Activated naive CD8-positive, alpha-beta T cell treated with anti-CD3 and anti-CD28 coated beads, Interleukin-2, amount 50 U/mL, for 24 hours (primary cell): ENCODE data around the gene HCFC2.

ENCODE experiments used
- ATAC-seq: fragments of 150-1000 bp; cut with Tn5 transposase; one replicate; pipeline ENCODE4 v1.10.0; 2021
- DNase-seq: peaks from one replicate; pipeline ENCODE4 v3.0.0; 2021
- H3K27ac Mint-ChIP-seq: one replicate; pipeline ENCODE4 v1.8.0; 2021; ENCODE audit warnings: mild to moderate bottlenecking, mixed read lengths
- H3K27me3 Mint-ChIP-seq: one replicate; pipeline ENCODE4 v1.8.0; 2021; ENCODE audit warnings: mixed read lengths
- H3K36me3 Mint-ChIP-seq: one replicate; pipeline ENCODE4 v1.8.0; 2021; ENCODE audit warnings: low read depth, mixed read lengths
- H3K4me1 Mint-ChIP-seq: one replicate; pipeline ENCODE4 v1.8.0; 2021; ENCODE audit warnings: mixed read lengths
- H3K4me3 Mint-ChIP-seq: one replicate; pipeline ENCODE4 v1.8.0; 2021; ENCODE audit warnings: mild to moderate bottlenecking, moderate library complexity, mixed read lengths
- H3K9me3 Mint-ChIP-seq: one replicate; pipeline ENCODE4 v1.8.0; 2021; ENCODE audit warnings: mixed read lengths

The HCFC2 gene

DNA sequence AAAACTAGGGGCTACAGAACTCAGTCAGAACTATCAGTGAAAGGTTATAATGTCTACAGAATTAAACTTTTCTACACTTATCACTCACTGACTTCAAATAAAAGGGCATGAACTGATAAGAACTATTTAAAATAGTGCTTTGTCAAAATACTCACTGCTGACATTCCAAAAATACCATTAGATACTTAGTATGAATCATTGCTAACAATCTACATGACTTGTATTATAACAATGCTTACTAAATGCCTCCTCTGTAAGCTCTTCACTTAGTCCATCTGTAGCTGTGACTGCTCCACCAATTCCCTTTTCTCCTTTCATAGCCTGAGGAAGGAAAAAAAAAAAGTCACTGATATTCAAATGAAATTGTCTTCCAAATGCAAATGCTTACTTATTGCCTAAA is 56.7 kb downstream of the HCFC2 start:
- no peak overlapping the region for H3K27ac Mint-ChIP-seq
- no peaks in the 10 kb centered on the region for H3K9me3 Mint-ChIP-seq
- no peaks in the 10 kb centered on the region for H3K27me3 Mint-ChIP-seq
- H3K4me1 Mint-ChIP-seq: no peaks in the 10 kb centered on the region
- H3K4me3 Mint-ChIP-seq: no peak overlapping the region
- ATAC-seq: no peak
- H3K36me3 Mint-ChIP-seq: peaks cover 41% of the 10 kb centered on the region
- DNase-seq: no peak

DNA sequence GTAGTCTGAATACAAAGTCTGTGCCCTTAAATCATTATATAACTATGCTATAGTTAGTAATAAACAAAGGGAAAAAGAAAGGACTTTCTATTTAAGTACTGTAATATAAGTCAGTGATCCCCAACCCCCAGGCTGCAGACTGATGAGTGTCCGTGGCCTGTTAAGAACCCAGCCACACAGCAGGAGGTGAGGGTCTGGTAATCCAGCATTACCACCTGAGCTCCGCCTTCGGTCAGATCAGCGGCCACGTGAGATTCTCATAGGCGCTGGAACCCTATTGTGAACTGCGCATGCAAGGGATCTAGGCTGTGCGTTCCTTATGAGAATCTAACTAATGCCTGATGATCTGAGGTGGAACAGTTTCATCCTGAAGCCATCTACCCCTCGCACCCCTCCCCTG is 58.0 kb downstream of the HCFC2 start:
- no peak overlapping the region for H3K27ac Mint-ChIP-seq
- H3K9me3 Mint-ChIP-seq: no peaks in the 10 kb centered on the region
- H3K4me3 Mint-ChIP-seq: no peak overlapping the region
- no peak for DNase-seq
- no peak for ATAC-seq
- H3K27me3 Mint-ChIP-seq: no peaks in the 10 kb centered on the region
- peaks cover 42% of the 10 kb centered on the region for H3K36me3 Mint-ChIP-seq
- no peaks in the 10 kb centered on the region for H3K4me1 Mint-ChIP-seq

GRCh38 chr12:104126548-104126947 is 62.2 kb downstream of the HCFC2 start:
- Mint-ChIP-seq H3K36me3 (peaks cover 36% of the 10 kb centered on the region), H3K4me1 (peaks cover 5% of the 10 kb centered on the region), H3K4me3 (no peak overlapping the region), H3K27me3 (no peaks in the 10 kb centered on the region), H3K27ac (no peak overlapping the region), H3K9me3 (no peaks in the 10 kb centered on the region)
- ATAC-seq (no peak), DNase-seq (no peak)

DNA sequence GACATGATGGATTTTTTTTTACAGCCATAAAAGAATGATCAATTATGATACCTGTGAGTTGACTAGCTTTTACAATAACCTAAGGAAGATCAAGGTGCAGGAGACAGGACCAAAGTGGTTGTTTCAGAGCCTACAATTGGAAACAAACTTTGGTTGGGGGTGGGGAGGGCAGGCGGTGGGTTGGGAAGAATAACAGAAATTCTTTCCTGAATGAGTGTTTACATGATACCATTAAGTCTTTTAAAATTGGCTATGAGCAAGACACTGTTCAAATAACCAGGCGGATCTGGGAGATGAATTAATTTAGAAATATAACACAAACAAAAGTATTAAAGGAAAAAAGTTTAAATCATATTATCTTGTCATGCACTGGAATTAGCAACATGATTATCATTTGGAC is 66.4 kb downstream of the HCFC2 start:
- Mint-ChIP-seq H3K36me3 (peaks cover 25% of the 10 kb centered on the region), H3K27ac (no peak overlapping the region), H3K27me3 (no peaks in the 10 kb centered on the region), H3K4me1 (peaks cover 10% of the 10 kb centered on the region), H3K4me3 (no peak overlapping the region), H3K9me3 (no peaks in the 10 kb centered on the region)
- ATAC-seq (no peak), DNase-seq (no peak)

DNA sequence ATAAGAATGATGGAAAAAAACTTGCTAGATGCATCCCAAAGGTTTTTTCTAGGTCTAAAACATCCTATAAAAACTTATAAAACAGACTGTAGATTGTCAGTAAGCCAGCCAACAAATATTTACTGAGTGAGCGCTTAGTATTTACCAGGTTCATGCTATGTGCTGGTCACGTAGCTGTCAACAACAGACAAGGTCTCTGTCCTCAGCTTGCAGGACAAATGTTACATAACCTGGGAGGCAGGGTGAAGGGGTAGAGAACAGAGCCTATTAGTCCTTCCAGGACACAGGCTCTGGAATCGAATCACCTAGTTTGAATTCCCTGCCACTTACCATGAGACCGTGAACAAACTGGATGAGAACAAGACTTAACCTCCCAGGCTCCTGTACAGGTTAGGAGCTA is 67.3 kb downstream of the HCFC2 start:
- ATAC-seq (no peak), DNase-seq (no peak)
- Mint-ChIP-seq H3K27ac (no peak overlapping the region), H3K4me3 (no peak overlapping the region), H3K36me3 (peaks cover 24% of the 10 kb centered on the region), H3K4me1 (peaks cover 13% of the 10 kb centered on the region), H3K27me3 (no peaks in the 10 kb centered on the region), H3K9me3 (no peaks in the 10 kb centered on the region)

GRCh38 chr12:104132351-104132956 is 68.1 kb downstream of the HCFC2 start:
- Mint-ChIP-seq H3K4me1 (peaks cover 19% of the 10 kb centered on the region), H3K9me3 (no peaks in the 10 kb centered on the region), H3K4me3 (no peak overlapping the region), H3K27ac (no peak overlapping the region), H3K27me3 (no peaks in the 10 kb centered on the region), H3K36me3 (peaks cover 24% of the 10 kb centered on the region)
- DNase-seq: no peak
- ATAC-seq: no peak

GRCh38 chr12:104133321-104133720 is 69.0 kb downstream of the HCFC2 start:
- DNase-seq (no peak), ATAC-seq (no peak)
- peaks cover 19% of the 10 kb centered on the region for H3K4me1 Mint-ChIP-seq
- H3K9me3 Mint-ChIP-seq: no peaks in the 10 kb centered on the region
- H3K27me3 Mint-ChIP-seq: no peaks in the 10 kb centered on the region
- H3K36me3 Mint-ChIP-seq: peaks cover 19% of the 10 kb centered on the region
- no peak overlapping the region for H3K4me3 Mint-ChIP-seq
- H3K27ac Mint-ChIP-seq: no peak overlapping the region

- no peak overlapping the region for H3K4me3 Mint-ChIP-seq
- no peak for ATAC-seq
- H3K36me3 Mint-ChIP-seq: peaks cover 19% of the 10 kb centered on the region
These were observed 69.5 kb downstream of the HCFC2 start for GRCh38 chr12:104133866-104134265.

DNA sequence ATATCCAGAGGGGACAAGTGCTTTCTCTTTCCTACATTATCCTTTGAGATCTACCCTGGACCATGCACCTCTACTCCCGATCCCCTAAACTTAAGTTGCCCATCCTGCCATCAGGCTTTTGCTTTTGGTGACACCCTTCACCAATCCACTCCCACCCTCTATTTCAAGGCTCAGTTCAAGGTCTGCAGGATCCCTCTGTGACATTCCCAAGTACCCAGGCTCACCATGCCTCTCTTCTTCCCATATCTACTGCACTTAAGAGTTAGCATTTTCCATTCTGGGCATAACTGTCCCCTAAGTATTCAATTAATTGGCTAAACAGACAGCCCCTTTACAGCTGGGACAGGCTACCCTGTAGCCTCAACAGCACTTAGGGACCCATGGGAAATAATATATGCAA is 70.6 kb downstream of the HCFC2 start:
- H3K9me3 Mint-ChIP-seq: no peaks in the 10 kb centered on the region
- H3K4me3 Mint-ChIP-seq: no peak overlapping the region
- no peaks in the 10 kb centered on the region for H3K27me3 Mint-ChIP-seq
- ATAC-seq: no peak
- no peak overlapping the region for H3K27ac Mint-ChIP-seq
- peaks cover 25% of the 10 kb centered on the region for H3K4me1 Mint-ChIP-seq
- DNase-seq: no peak
- peaks cover 14% of the 10 kb centered on the region for H3K36me3 Mint-ChIP-seq

More at GRCh38 chr12:104133866-104134265, 69.5 kb downstream of the HCFC2 start:
- no peak overlapping the region for H3K27ac Mint-ChIP-seq
- H3K27me3 Mint-ChIP-seq: no peaks in the 10 kb centered on the region
- H3K4me1 Mint-ChIP-seq: peaks cover 22% of the 10 kb centered on the region
- no peak for DNase-seq
- no peaks in the 10 kb centered on the region for H3K9me3 Mint-ChIP-seq

DNA sequence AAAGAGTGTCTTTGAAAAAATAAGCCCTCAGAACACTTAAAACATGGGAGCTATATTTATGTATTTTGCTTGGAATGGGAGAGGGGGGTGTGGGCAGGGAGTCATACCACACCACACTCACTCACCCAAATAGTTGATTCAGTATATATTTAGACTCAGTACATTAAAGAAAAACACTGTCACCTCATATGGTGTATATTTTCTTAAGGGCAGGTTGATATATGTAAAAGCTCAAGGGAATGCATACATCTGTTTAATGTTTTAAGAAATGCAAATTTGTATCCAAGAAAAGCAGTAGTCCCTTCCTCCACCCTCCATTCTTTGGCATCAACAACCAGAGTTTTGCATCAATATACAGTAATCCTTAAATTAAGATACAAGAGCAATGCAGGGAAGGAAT is 72.2 kb downstream of the HCFC2 start:
- Mint-ChIP-seq H3K27me3 (peaks cover 2% of the 10 kb centered on the region), H3K9me3 (no peaks in the 10 kb centered on the region), H3K4me3 (peak overlapping the region; percentile 86), H3K4me1 (peaks cover 19% of the 10 kb centered on the region), H3K36me3 (peaks cover 10% of the 10 kb centered on the region), H3K27ac (peak overlapping the region; percentile 91)
- DNase-seq: no peak
- ATAC-seq: no peak

- DNase-seq (peak; percentile 61), ATAC-seq (peak; percentile 15)
- Mint-ChIP-seq H3K27ac (peak overlapping the region; percentile 91), H3K4me1 (peaks cover 19% of the 10 kb centered on the region), H3K4me3 (peak overlapping the region; percentile 86), H3K9me3 (no peaks in the 10 kb centered on the region), H3K36me3 (peaks cover 7% of the 10 kb centered on the region), H3K27me3 (peaks cover 2% of the 10 kb centered on the region)
These were observed 72.9 kb downstream of the HCFC2 start for GRCh38 chr12:104137001-104137901.

- ATAC-seq (peak; percentile 95), DNase-seq (peak; percentile 87)
- peak within 1 kb of the TSS; percentile 91 for H3K27ac Mint-ChIP-seq
- no peaks in the 10 kb centered on the region for H3K9me3 Mint-ChIP-seq
- H3K27me3 Mint-ChIP-seq: peaks cover 2% of the 10 kb centered on the region
- peaks cover 14% of the 10 kb centered on the region for H3K4me1 Mint-ChIP-seq
- H3K36me3 Mint-ChIP-seq: peaks cover 3% of the 10 kb centered on the region
- H3K4me3 Mint-ChIP-seq: peak within 1 kb of the TSS; percentile 86
These were observed 73.8 kb downstream of the HCFC2 start, which contains the start of gene NFYB for GRCh38 chr12:104137902-104138796. NFYB (minus strand) TSS chr12:104138210; CDS start chr12:104135453, 2,757 bp downstream.

DNA sequence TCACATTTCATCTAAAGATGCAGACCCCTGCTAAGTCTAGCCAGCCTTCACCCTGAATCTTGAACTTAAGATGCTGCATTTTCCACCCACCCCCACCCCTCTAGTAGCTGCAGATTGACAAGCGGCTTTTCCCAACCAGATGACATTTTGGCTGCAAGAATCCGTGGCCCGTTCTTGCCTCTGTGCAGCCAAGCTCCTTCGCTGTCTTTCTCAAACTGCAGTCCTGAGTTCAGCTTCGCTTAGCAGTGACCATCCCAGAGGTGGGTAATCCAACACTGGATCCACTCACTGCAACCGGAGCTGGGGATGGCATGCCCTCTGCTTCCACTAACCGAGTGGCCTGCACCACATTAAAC is 74.4 kb downstream of the HCFC2 start:
- no peak for DNase-seq
- Mint-ChIP-seq H3K4me1 (peaks cover 14% of the 10 kb centered on the region), H3K27ac (peak overlapping the region; percentile 11), H3K4me3 (peak overlapping the region; percentile 28), H3K36me3 (peaks cover 3% of the 10 kb centered on the region), H3K27me3 (peaks cover 2% of the 10 kb centered on the region), H3K9me3 (no peaks in the 10 kb centered on the region)
- ATAC-seq: no peak

- Mint-ChIP-seq H3K4me3 (no peak overlapping the region), H3K9me3 (peaks cover 7% of the 10 kb centered on the region), H3K27me3 (peaks cover 6% of the 10 kb centered on the region), H3K36me3 (no peaks in the 10 kb centered on the region), H3K27ac (no peak overlapping the region), H3K4me1 (peaks cover 6% of the 10 kb centered on the region)
- ATAC-seq (no peak), DNase-seq (no peak)
These were observed 78.2 kb downstream of the HCFC2 start for GRCh38 chr12:104142543-104142942.
